ENCODE measurements around the gene PRKD3. TPM values are rescaled to one million over a fixed set of nuclear protein-coding genes. Genes with fewer than 3 reads are reported as not detected.

Gene PRKD3
- total and polyA plus RNA-seq, 2 of the 13 experiments (the other 11 are each of a cell fraction or from before 2014, with no cell fraction given), result 11.6 to 38.4 TPM

- TF ChIP-seq KDM5A (IDR thresholded peaks at IDR 0.05; ENCODE audit: borderline replicate concordance, low read length) (no peak; the same call in 1 of the 2 replicates), ZNF724P (CRISPR knock-in tag; IDR thresholded peaks at IDR 0.05; ENCODE audit: borderline replicate concordance) (no peak), ZNF430 (CRISPR knock-in tag; IDR thresholded peaks at IDR 0.05) (0 out of 2 replicates have a peak, but pooled peaks have one; percentile 50), HOXA3 (CRISPR knock-in tag; IDR thresholded peaks at IDR 0.05) (peak; percentile 28; the same call in 1 of the 2 replicates), POLR2G (IDR thresholded peaks at IDR 0.05; ENCODE audit: low read depth, low read length) (no peak), NFKB2 (CRISPR knock-in tag; IDR thresholded peaks at IDR 0.05; ENCODE audit: borderline replicate concordance) (no peak; the same call in 1 of the 2 replicates), SKI (IDR thresholded peaks at IDR 0.05; ENCODE audit: partially characterized antibody) (no peak), ARNTL (CRISPR knock-in tag; IDR thresholded peaks at IDR 0.05) (no peak; the same call in 1 of the 2 replicates), ZNF12 (CRISPR knock-in tag; IDR thresholded peaks at IDR 0.05) (no peak), FIP1L1 (IDR thresholded peaks at IDR 0.05; ENCODE audit: borderline replicate concordance, insufficient read depth, low read depth, low read length) (no peak), ZBTB3 (CRISPR knock-in tag; IDR thresholded peaks at IDR 0.05; ENCODE audit: borderline replicate concordance, low read depth) (no peak), DR1 (CRISPR knock-in tag; IDR thresholded peaks at IDR 0.05) (no peak; the same call in 1 of the 2 replicates), TSC22D2 (CRISPR knock-in tag; IDR thresholded peaks at IDR 0.05; ENCODE audit: borderline replicate concordance) (no peak), STAT5B (CRISPR knock-in tag; IDR thresholded peaks at IDR 0.05) (no peak), ZNF232 (CRISPR knock-in tag; IDR thresholded peaks at IDR 0.05; ENCODE audit: borderline replicate concordance) (no peak; the same call in 1 of the 2 replicates), PRDM10 (CRISPR knock-in tag; IDR thresholded peaks at IDR 0.05; ENCODE audit: low read depth) (no peak), ZC3H13 (CRISPR knock-in tag; IDR thresholded peaks at IDR 0.05) (peak; percentile 23; the same call in 1 of the 2 replicates)
- TF ChIP-seq, protein P1, sequence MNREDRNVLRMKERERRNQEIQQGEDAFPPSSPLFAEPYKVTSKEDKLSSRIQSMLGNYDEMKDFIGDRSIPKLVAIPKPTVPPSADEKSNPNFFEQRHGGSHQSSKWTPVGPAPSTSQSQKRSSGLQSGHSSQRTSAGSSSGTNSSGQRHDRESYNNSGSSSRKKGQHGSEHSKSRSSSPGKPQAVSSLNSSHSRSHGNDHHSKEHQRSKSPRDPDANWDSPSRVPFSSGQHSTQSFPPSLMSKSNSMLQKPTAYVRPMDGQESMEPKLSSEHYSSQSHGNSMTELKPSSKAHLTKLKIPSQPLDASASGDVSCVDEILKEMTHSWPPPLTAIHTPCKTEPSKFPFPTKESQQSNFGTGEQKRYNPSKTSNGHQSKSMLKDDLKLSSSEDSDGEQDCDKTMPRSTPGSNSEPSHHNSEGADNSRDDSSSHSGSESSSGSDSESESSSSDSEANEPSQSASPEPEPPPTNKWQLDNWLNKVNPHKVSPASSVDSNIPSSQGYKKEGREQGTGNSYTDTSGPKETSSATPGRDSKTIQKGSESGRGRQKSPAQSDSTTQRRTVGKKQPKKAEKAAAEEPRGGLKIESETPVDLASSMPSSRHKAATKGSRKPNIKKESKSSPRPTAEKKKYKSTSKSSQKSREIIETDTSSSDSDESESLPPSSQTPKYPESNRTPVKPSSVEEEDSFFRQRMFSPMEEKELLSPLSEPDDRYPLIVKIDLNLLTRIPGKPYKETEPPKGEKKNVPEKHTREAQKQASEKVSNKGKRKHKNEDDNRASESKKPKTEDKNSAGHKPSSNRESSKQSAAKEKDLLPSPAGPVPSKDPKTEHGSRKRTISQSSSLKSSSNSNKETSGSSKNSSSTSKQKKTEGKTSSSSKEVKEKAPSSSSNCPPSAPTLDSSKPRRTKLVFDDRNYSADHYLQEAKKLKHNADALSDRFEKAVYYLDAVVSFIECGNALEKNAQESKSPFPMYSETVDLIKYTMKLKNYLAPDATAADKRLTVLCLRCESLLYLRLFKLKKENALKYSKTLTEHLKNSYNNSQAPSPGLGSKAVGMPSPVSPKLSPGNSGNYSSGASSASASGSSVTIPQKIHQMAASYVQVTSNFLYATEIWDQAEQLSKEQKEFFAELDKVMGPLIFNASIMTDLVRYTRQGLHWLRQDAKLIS (CRISPR knock-in tag; IDR thresholded peaks at IDR 0.05), result no peak
- TF ChIP-seq, protein P2, sequence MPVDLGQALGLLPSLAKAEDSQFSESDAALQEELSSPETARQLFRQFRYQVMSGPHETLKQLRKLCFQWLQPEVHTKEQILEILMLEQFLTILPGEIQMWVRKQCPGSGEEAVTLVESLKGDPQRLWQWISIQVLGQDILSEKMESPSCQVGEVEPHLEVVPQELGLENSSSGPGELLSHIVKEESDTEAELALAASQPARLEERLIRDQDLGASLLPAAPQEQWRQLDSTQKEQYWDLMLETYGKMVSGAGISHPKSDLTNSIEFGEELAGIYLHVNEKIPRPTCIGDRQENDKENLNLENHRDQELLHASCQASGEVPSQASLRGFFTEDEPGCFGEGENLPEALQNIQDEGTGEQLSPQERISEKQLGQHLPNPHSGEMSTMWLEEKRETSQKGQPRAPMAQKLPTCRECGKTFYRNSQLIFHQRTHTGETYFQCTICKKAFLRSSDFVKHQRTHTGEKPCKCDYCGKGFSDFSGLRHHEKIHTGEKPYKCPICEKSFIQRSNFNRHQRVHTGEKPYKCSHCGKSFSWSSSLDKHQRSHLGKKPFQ (CRISPR knock-in tag; IDR thresholded peaks at IDR 0.05; ENCODE audit: insufficient replicate concordance), result no peak
Measured at GRCh38 chr2:37324786-37325624, at the start of gene PRKD3 (continued).
